Common myeloid progenitor, CD34-positive (primary cell): ENCODE measurements around the gene ZNF331.
A peak's percentile ranks its signal among the peaks of the same experiment; 100 is the strongest.

Source experiments
- CTCF ChIA-PET: fragments of 350-600 bp; sonication (Branson Sonifier 250); formaldehyde crosslinking; loops from one replicate; lab custom pipeline; 2021; ENCODE audit warnings: antibody characterized with exemption; lab: Charles Lee
- POLR2A ChIA-PET: fragments of 350-600 bp; sonication (Branson Sonifier 250); formaldehyde crosslinking; loops from one replicate; lab custom pipeline; 2021; ENCODE audit warnings: antibody characterized with exemption; lab: Charles Lee
- DNase-seq, 3 donors: peaks; one replicate each; pipeline versions ENCODE4 v3.0.0 to v3.0.0-alpha.2; 2013
- H3K27ac ChIP-seq, 2 experiments: 1 replicate in 1 of 2; 2 replicates in 1 of 2; pipeline ENCODE4 v1.7.0; 2013; ENCODE audit warnings: inconsistent platforms in 2 of 2, low read length in 2 of 2, mild to moderate bottlenecking in 2 of 2, low read depth in 1 of 2, moderate library complexity in 1 of 2; ENCODE audit not compliant: severe bottlenecking in 2 of 2, insufficient read depth in 1 of 2, poor library complexity in 1 of 2
- H3K27me3 ChIP-seq, 5 experiments: replicated peaks in 2 of 5; 1 replicate in 3 of 5; 2 replicates in 2 of 5; pipeline versions ENCODE4 v1.6.1 to v1.7.0; 2013; ENCODE audit warnings: low read length in 4 of 5, mild to moderate bottlenecking in 2 of 5, moderate library complexity in 2 of 5, inconsistent platforms in 1 of 5; ENCODE audit not compliant: insufficient read depth in 5 of 5, control insufficient read depth in 4 of 5
- H3K36me3 ChIP-seq, 4 experiments: 1 replicate in 2 of 4; 2 replicates in 2 of 4; pipeline versions ENCODE4 v1.6.1 to v1.7.0; 2013; ENCODE audit warnings: low read length in 3 of 4, control low read depth in 1 of 4, mild to moderate bottlenecking in 1 of 4; ENCODE audit not compliant: control insufficient read depth in 4 of 4, insufficient read depth in 4 of 4
- H3K4me1 ChIP-seq, 4 experiments: 1 replicate in 3 of 4; 2 replicates in 1 of 4; pipeline versions ENCODE4 v1.6.1 to v1.7.1; 2013; ENCODE audit warnings: low read length in 3 of 4, mild to moderate bottlenecking in 3 of 4, control low read depth in 1 of 4, inconsistent platforms in 1 of 4, moderate library complexity in 1 of 4; ENCODE audit not compliant: control insufficient read depth in 4 of 4, insufficient read depth in 4 of 4; ENCODE audit errors: control extremely low read depth in 1 of 4
- H3K4me3 ChIP-seq, 7 experiments: 1 replicate in 4 of 7; 2 replicates in 3 of 7; pipeline versions ENCODE4 v1.5.1 to v1.7.0; 2013; ENCODE audit warnings: mild to moderate bottlenecking in 7 of 7, low read length in 6 of 7, moderate library complexity in 6 of 7, inconsistent platforms in 2 of 7, low read depth in 2 of 7, control low read depth in 1 of 7; ENCODE audit not compliant: insufficient read depth in 4 of 7, control insufficient read depth in 1 of 7; ENCODE audit errors: extremely low read depth in 1 of 7
- H3K9me3 ChIP-seq, 5 experiments: 1 replicate in 4 of 5; 2 replicates in 1 of 5; pipeline versions ENCODE4 v1.6.1 to v1.7.1; 2013; ENCODE audit warnings: low read length in 4 of 5, mild to moderate bottlenecking in 2 of 5, inconsistent platforms in 1 of 5, low read depth in 1 of 5, moderate library complexity in 1 of 5; ENCODE audit not compliant: control insufficient read depth in 4 of 5, insufficient read depth in 2 of 5; ENCODE audit errors: control extremely low read depth in 1 of 5
- WGBS: methylation state at CpG from one replicate; pipeline ENCODE4 v1.1.5; 2013; ENCODE audit not compliant: insufficient coverage; 5-methylcytosine and 5-hydroxymethylcytosine counted together

Gene ZNF331

DNA sequence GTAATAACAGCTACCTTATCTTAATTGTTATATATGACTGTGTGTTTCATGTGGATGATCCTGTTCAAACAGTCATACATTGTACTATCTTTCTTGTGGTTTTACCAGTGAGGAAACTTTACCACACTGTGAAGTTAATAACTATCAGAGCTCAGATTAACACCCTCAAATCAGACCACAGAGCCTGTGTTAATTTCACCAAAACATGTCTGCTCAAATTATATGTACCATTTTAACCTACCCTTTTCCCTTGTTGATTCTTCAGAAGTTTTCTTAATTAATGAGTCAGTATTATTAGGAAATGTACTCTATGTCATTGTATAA lies 1.8 kb upstream of the ZNF331 start:
- Histone ChIP-seq H3K36me3 (peaks cover 0 to 3% (median 2%) of the 10 kb centered on the region in 4 experiments), H3K4me3 (no peak overlapping the region), H3K4me1 (peaks cover 0 to 8% (median 3%) of the 10 kb centered on the region in 4 experiments), H3K27ac (no peak overlapping the region), H3K9me3 (no peaks in the 10 kb centered on the region), H3K27me3 (no peaks in the 10 kb centered on the region)
- DNase-seq = no peak
- CTCF ChIA-PET = no interaction called here
- POLR2A ChIA-PET = no interaction called here

DNA sequence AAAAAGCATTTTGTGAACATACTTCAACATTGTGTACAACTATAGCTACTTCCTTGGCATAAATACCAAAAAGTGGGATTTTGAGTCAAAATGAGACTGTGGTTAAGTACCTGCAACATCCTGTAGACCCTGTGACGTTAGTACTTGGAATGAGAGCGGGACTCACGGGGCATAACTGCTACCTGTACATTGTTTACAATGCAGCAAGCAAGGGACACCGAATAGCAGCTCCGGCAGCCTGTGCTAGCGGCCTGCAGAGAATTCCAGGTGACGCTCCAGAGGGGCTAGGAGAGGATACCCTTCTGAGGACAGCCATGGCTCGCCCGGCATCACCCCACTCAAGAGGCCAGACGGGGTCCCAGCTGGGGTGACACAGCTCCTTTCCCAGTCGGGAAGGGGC lies 824 bp upstream of the ZNF331 start:
- Histone ChIP-seq H3K4me1 (peaks cover 0 to 8% (median 3%) of the 10 kb centered on the region in 4 experiments), H3K27me3 (no peaks in the 10 kb centered on the region), H3K9me3 (no peaks in the 10 kb centered on the region), H3K27ac (peak overlapping the region in 1 of 2 experiments; percentile 79), H3K4me3 (peak overlapping the region; percentile 10 to 95 (median 75)), H3K36me3 (peaks cover 2 to 5% (median 3%) of the 10 kb centered on the region in 4 experiments)
- ChIA-PET POLR2A (no interaction called here), CTCF (interaction anchor here (1.2 kb wide), 1 partner anchor 27 kb away, joined by 3 read pairs; no protein-coding TSS in a partner anchor)
- WGBS = 48% methylated on average over 11 of the region's 11 CpGs
- no peak for DNase-seq

DNA sequence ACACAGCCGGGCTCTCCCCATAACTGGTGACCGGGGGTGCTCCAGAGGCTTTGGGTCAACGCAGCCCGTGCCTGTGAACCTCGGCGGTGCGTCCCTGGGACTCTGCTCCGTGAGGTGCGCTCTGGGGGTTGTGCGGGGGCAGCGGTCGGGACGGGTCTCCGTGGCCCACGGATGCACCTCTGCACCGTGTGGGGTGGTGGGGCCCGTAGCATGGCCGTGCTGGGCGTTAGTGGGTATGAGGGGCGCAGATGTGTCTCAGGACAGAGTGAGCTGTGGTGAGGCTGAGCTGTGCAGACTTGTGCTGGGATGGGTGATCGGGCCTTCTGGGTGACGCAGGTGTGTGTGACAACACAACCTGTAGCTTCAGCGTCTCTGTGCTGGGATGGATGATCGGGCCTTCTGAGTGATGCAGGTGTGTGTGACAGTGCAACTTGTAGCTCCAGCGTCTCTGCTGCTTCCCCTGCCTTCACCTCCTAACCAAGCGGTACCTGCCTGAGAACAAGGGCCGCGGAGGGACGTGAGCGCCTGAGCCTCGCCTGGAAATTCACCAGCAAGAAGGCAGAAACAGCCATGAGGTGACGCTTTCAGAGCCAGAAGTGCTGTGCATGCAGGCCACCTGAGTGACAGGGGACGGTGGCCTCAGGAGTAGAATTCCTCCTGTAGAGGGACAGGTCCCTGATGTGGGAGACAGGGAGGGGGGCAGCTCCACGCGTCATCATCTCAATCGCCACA lies 599 bp downstream of the ZNF331 start:
- H3K36me3 ChIP-seq = peaks cover 2 to 6% (median 5%) of the 10 kb centered on the region in 4 experiments
- H3K4me3 ChIP-seq = peak overlapping the region; percentile 10 to 95 (median 75)
- ChIA-PET POLR2A (interaction anchor here (0.6 kb wide), 1 partner anchor 921 kb away, joined by 4 read pairs; no protein-coding TSS in a partner anchor), CTCF (interaction anchor here (1.4 kb wide), 1 partner anchor 9 kb away, joined by 3 read pairs; no protein-coding TSS in a partner anchor)
- WGBS = 64% methylated on average over 30 of the region's 36 CpGs
- H3K27ac ChIP-seq = peak overlapping the region; percentile 61 to 79
- no peaks in the 10 kb centered on the region for H3K27me3 ChIP-seq
- no peaks in the 10 kb centered on the region for H3K9me3 ChIP-seq
- DNase-seq = peak in 1 of 3 donors; percentile 26
- H3K4me1 ChIP-seq = peaks cover 0 to 8% (median 3%) of the 10 kb centered on the region in 4 experiments

DNA sequence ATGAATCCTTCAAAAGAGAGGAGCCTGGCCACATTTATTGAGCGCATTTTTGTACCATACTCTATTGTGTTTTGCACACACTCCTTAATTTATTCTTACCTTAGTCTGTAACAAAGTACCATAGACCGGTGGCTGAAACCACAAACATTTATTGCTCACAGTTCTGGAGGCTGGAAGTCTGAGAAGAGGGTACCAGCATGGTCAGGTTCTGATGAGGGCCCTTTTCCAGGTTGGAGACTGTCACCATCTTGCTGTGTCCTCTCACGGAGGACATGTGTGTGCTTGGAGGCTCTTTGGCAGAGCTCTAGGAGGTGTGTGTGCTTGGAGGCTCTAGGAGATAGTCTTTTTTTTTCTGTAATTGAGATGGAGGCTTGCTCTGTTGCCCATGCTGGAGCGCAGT lies 2.1 kb downstream of the ZNF331 start:
- H3K4me3 ChIP-seq = no peak overlapping the region
- H3K36me3 ChIP-seq = peaks cover 2 to 6% (median 6%) of the 10 kb centered on the region in 4 experiments
- H3K9me3 ChIP-seq = no peaks in the 10 kb centered on the region
- CTCF ChIA-PET = no interaction called here
- POLR2A ChIA-PET = interaction anchor here (0.5 kb wide), 1 partner anchor 15 kb away, joined by 3 read pairs; no protein-coding TSS in a partner anchor
- H3K27me3 ChIP-seq = no peaks in the 10 kb centered on the region
- WGBS = 40% methylated on average over 1 of the region's 4 CpGs
- no peak for DNase-seq
- peaks cover 0 to 8% (median 3%) of the 10 kb centered on the region in 4 experiments for H3K4me1 ChIP-seq
- no peak overlapping the region for H3K27ac ChIP-seq

DNA sequence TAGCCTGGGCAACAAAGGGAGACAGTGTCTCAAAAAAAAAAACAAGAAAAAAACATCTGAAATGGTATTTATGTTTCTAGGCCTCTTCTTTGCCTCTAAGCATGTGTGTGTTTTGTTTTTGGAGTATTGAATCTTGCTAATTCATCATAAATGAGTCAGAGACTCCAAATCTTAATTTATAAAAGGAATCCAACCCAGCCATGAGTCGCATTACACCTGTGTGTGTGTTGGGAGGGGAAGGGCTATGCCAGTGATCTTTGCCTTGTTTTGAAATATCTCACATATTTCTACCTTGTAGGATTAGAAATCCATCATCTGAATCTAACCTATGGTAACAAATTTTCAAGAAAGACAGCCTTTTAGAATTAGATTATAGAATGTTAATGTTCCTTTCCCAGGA lies 4.0 kb downstream of the ZNF331 start:
- no CpG with 5 or more reads among the region's 1 CpG for WGBS
- H3K27ac ChIP-seq = no peak overlapping the region
- no peak for DNase-seq
- ChIA-PET CTCF (no interaction called here), POLR2A (no interaction called here)
- no peak overlapping the region for H3K4me3 ChIP-seq
- no peaks in the 10 kb centered on the region for H3K9me3 ChIP-seq
- H3K4me1 ChIP-seq = peaks cover 0 to 6% (median 3%) of the 10 kb centered on the region in 4 experiments
- peaks cover 2 to 11% (median 8%) of the 10 kb centered on the region in 4 experiments for H3K36me3 ChIP-seq
- H3K27me3 ChIP-seq = no peaks in the 10 kb centered on the region

DNA sequence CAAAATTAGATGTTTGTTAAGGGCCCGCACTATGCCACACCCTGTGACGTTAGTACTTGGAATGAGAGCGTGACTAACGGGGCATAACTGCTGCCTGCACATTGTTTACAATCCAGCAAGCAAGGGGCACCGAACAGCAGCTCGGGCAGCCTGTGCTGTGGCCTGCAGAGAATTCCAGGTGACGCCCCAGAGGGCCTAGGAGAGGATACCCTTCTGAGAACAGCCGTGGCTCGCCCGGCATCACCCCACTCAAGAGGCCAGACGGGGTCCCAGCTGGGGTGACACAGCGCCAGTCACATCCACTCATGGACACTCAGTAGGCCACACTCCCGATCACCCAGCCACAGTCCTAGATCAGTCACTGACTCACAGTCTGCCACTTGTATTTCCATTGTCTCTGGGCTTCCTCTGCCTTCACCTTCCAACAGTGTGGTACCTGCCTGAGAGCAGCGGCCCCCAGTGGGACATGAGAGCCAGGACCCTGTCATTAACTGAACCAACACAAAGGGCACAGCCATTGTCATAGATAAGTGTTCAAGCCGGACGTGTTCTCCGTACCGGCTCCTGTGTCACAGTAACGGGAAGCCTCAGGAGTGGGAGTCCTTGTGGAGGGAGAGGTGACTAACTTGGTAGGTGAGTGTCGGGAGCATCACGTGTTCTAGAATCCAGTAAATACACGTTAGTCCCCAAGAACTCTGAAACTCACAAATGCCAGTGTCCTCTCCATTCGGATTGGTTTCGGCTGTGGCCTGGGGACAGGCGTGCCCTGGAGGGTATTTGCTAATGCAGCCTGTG lies 7.5 kb downstream of the ZNF331 start:
- WGBS = 97% methylated on average over 18 of the region's 25 CpGs
- no peak overlapping the region for H3K27ac ChIP-seq
- DNase-seq = no peak
- H3K4me3 ChIP-seq = no peak overlapping the region
- ChIA-PET POLR2A (no interaction called here), CTCF (no interaction called here)
- no peaks in the 10 kb centered on the region for H3K9me3 ChIP-seq
- no peaks in the 10 kb centered on the region for H3K27me3 ChIP-seq
- H3K36me3 ChIP-seq = peaks cover 0 to 10% (median 6%) of the 10 kb centered on the region in 4 experiments
- no peaks in the 10 kb centered on the region for H3K4me1 ChIP-seq
